Gastroesophageal sphincter (tissue), 4 donors: Measurements from ENCODE around the gene RNF39. TPM values are rescaled to one million over a fixed set of nuclear protein-coding genes. Genes with fewer than 3 reads are reported as not detected.

Experiments
- ATAC-seq: fragments of 150-250 bp; one replicate; pipeline ENCODE4 v1.9.1; 2016; ENCODE audit warnings: mild to moderate bottlenecking, moderate library complexity
- H3K27ac ChIP-seq, 4 donors: fragments of 200-600 bp; sonication (generic) in 3 of 4; 1 replicate in 3 of 4; 2 replicates in 1 of 4; pipeline ENCODE4 v1.5.1; 2016 to 2019
- H3K27me3 ChIP-seq: fragments of 200-600 bp; sonication (generic); one replicate; pipeline ENCODE4 v1.5.1; 2019
- H3K36me3 ChIP-seq, 2 donors: fragments of 200-600 bp; sonication (generic); one replicate each; pipeline ENCODE4 v1.5.1; 2019; ENCODE audit warnings: control low read depth in 1 of 2
- H3K4me1 ChIP-seq, 3 donors: fragments of 200-600 bp; sonication (generic); 1 replicate in 2 of 3; 2 replicates in 1 of 3; pipeline ENCODE4 v1.5.1; 2016 to 2019; ENCODE audit warnings: control low read depth in 2 of 3
- H3K4me3 ChIP-seq, 2 donors: fragments of 200-600 bp; sonication (generic); one replicate each; pipeline ENCODE4 v1.5.1; 2019; ENCODE audit warnings: mild to moderate bottlenecking in 1 of 2, moderate library complexity in 1 of 2
- H3K9me3 ChIP-seq, 3 donors: fragments of 200-600 bp; sonication (generic); one replicate each; pipeline ENCODE4 v1.5.1; 2017 to 2019; ENCODE audit warnings: control low read depth in 2 of 3
- CTCF ChIP-seq, 4 experiments: fragments of 200-600 bp in 2 of 4; fragments of 450-650 bp in 2 of 4; sonication (generic) in 1 of 4; IDR thresholded peaks; one replicate each; pipeline ENCODE4 v1.5.1; 2017 to 2019; ENCODE audit warnings: antibody characterized with exemption in 4 of 4, mild to moderate bottlenecking in 2 of 4, moderate library complexity in 2 of 4
- EP300 ChIP-seq: sonication (generic); formaldehyde crosslinking; IDR thresholded peaks from one replicate; pipeline ENCODE4 v1.6.1; 2017; ENCODE audit warnings: antibody characterized with exemption, mild to moderate bottlenecking
- POLR2A ChIP-seq, 2 donors: fragments of 450-650 bp; IDR thresholded peaks; one replicate each; pipeline ENCODE4 v1.6.1; 2017; ENCODE audit warnings: antibody characterized with exemption in 2 of 2, mild to moderate bottlenecking in 2 of 2, moderate library complexity in 1 of 2
- POLR2AphosphoS5 ChIP-seq: sonication (generic); formaldehyde crosslinking; IDR thresholded peaks from one replicate; pipeline ENCODE4 v1.6.1; 2017; ENCODE audit warnings: antibody characterized with exemption
- WGBS, 2 donors: methylation state at CpG; one replicate each; pipeline ENCODE4 v1.1.5; 2018; ENCODE audit warnings: low coverage in 1 of 2; 5-methylcytosine and 5-hydroxymethylcytosine counted together
- total RNA-seq, 4 donors: library from RNA; depleted of rRNA; stranded (reverse); fragments of >200 nt; gene quantifications; one replicate each; pipeline ENCODE4 v1.1.0, GENCODE V29; 2016

RNF39 gene
- total RNA-seq, 4 donors from 2014 or later = 0.49 TPM; not detected in 3

GRCh38 chr6:30071081-30071818 is 4.3 kb downstream of the RNF39 start:
- no peak overlapping the region for H3K27ac ChIP-seq
- H3K4me3 ChIP-seq = peak overlapping the region in 1 of 2 donors; percentile 26
- peaks cover 0 to 52% (median 23%) of the 10 kb centered on the region in 3 donors for H3K4me1 ChIP-seq
- TF ChIP-seq POLR2A (IDR thresholded peaks at IDR 0.05) (no peak), CTCF (IDR thresholded peaks at IDR 0.05) (peak in 1 of 4 experiments; percentile 19)
- WGBS, 2 donors = 21 to 52% methylated on average over 12 to 16 of the region's 68 CpGs
- H3K9me3 ChIP-seq = no peaks in the 10 kb centered on the region
- H3K27me3 ChIP-seq = peaks cover 59% of the 10 kb centered on the region
- peaks cover 0 to 23% of the 10 kb centered on the region in 2 donors for H3K36me3 ChIP-seq
- ATAC-seq = no peak

GRCh38 chr6:30067460-30068139 is 8.0 kb downstream of the RNF39 start:
- Histone ChIP-seq H3K9me3 (no peaks in the 10 kb centered on the region), H3K27me3 (peaks cover 23% of the 10 kb centered on the region), H3K36me3 (peaks cover 0 to 35% of the 10 kb centered on the region in 2 donors), H3K4me3 (peak overlapping the region; percentile 58 to 84), H3K27ac (peak overlapping the region; percentile 74 to 90 (median 86)), H3K4me1 (peaks cover 0 to 49% (median 12%) of the 10 kb centered on the region in 3 donors)
- ATAC-seq = no peak
- TF ChIP-seq POLR2A (IDR thresholded peaks at IDR 0.05) (no peak), CTCF (IDR thresholded peaks at IDR 0.05) (no peak), EP300 (no peak), POLR2AphosphoS5 (no peak)
- 10 to 13% methylated on average over 6 to 8 of the region's 8 CpGs for WGBS, 2 donors

GRCh38 chr6:30066577-30067459 is 8.8 kb downstream of the RNF39 start, which contains the start of gene PPP1R11:
PPP1R11 (plus strand) TSS chr6:30067198; CDS start chr6:30067411, 213 bp downstream.
- peak in 1 of 4 experiments; percentile 15 for TF ChIP-seq CTCF (IDR thresholded peaks at IDR 0.05)
- no peak for TF ChIP-seq EP300
- TF ChIP-seq POLR2AphosphoS5 = peak; percentile 79
- TF ChIP-seq POLR2A (IDR thresholded peaks at IDR 0.05) = peak; percentile 75 to 85
- peak; percentile 98 for ATAC-seq
- WGBS, 2 donors = 0% methylated on average over 8 to 30 of the region's 46 CpGs
- H3K27me3 ChIP-seq = peaks cover 15% of the 10 kb centered on the region
- H3K27ac ChIP-seq = peak within 1 kb of the TSS; percentile 74 to 90 (median 86)
- H3K4me1 ChIP-seq = peaks cover 0 to 56% (median 16%) of the 10 kb centered on the region in 3 donors
- peaks cover 0 to 35% of the 10 kb centered on the region in 2 donors for H3K36me3 ChIP-seq
- H3K4me3 ChIP-seq = peak within 1 kb of the TSS; percentile 58 to 84
- H3K9me3 ChIP-seq = no peaks in the 10 kb centered on the region

GRCh38 chr6:30066082-30066481 is 9.5 kb downstream of the RNF39 start:
- WGBS, 2 donors = 3 to 9% methylated on average over 4 of the region's 4 CpGs
- no peak for ATAC-seq
- Histone ChIP-seq H3K9me3 (no peaks in the 10 kb centered on the region), H3K36me3 (peaks cover 0 to 35% of the 10 kb centered on the region in 2 donors), H3K4me3 (peak overlapping the region; percentile 43 to 58), H3K4me1 (peaks cover 0 to 52% (median 16%) of the 10 kb centered on the region in 3 donors), H3K27me3 (peaks cover 8% of the 10 kb centered on the region), H3K27ac (peak overlapping the region; percentile 54 to 90 (median 86))
- TF ChIP-seq POLR2A (IDR thresholded peaks at IDR 0.05) = no peak
- TF ChIP-seq CTCF (IDR thresholded peaks at IDR 0.05) = no peak
- no peak for TF ChIP-seq POLR2AphosphoS5
- no peak for TF ChIP-seq EP300
